ENCODE data around the gene PPDPF. TPM values are rescaled to one million over a fixed set of nuclear protein-coding genes. Genes with fewer than 3 reads are reported as not detected.

The PPDPF gene
- total and polyA plus RNA-seq, 12 donors, result 186 to 433 (median 270) TPM

DNA sequence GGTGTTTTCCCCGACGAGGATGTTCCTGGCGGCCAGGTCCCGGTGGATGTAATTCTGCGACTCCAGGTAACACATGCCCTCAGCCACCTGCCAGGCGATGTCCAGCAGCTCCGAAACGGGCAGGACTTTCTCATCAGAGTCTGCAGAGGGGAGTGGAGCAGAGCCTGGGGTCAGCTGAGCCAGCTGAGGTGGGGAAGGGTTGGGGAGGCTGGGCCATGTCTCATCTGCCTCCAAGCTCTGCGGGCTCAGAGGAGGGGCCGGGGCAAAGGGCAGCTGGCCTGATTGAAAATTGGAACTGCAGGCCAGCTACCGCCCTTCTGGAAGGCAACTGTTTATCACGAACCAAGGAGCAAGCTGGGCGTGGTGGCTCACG is 10.2 kb downstream of the PPDPF start:
- intact Hi-C loops (cut with DNase I), result loop anchor here in 3 of 10 donors (10.0 kb wide), 1 partner anchor 334 kb away; the partner anchor contains the start of genes ABHD16B (in 3 of the 3) and TPD52L2 (in 3 of the 3)
- H3K27ac ChIP-seq, result no peak overlapping the region
- TF ChIP-seq, protein P1, sequence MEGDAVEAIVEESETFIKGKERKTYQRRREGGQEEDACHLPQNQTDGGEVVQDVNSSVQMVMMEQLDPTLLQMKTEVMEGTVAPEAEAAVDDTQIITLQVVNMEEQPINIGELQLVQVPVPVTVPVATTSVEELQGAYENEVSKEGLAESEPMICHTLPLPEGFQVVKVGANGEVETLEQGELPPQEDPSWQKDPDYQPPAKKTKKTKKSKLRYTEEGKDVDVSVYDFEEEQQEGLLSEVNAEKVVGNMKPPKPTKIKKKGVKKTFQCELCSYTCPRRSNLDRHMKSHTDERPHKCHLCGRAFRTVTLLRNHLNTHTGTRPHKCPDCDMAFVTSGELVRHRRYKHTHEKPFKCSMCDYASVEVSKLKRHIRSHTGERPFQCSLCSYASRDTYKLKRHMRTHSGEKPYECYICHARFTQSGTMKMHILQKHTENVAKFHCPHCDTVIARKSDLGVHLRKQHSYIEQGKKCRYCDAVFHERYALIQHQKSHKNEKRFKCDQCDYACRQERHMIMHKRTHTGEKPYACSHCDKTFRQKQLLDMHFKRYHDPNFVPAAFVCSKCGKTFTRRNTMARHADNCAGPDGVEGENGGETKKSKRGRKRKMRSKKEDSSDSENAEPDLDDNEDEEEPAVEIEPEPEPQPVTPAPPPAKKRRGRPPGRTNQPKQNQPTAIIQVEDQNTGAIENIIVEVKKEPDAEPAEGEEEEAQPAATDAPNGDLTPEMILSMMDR (IDR thresholded peaks at IDR 0.05), result no peak
- H3K4me3 ChIP-seq, result no peak overlapping the region
- peaks cover 0 to 24% (median 17%) of the 10 kb centered on the region in 7 donors for H3K27me3 ChIP-seq
- no peaks in the 10 kb centered on the region for H3K36me3 ChIP-seq
- no peaks in the 10 kb centered on the region for H3K9me3 ChIP-seq
- peaks cover 0 to 10% (median 0%) of the 10 kb centered on the region in 9 donors for H3K4me1 ChIP-seq
- DNase-seq (no peak), ATAC-seq (no peak)
- WGBS, 2 donors, result 71 to 75% methylated on average over 14 of the region's 14 CpGs

DNA sequence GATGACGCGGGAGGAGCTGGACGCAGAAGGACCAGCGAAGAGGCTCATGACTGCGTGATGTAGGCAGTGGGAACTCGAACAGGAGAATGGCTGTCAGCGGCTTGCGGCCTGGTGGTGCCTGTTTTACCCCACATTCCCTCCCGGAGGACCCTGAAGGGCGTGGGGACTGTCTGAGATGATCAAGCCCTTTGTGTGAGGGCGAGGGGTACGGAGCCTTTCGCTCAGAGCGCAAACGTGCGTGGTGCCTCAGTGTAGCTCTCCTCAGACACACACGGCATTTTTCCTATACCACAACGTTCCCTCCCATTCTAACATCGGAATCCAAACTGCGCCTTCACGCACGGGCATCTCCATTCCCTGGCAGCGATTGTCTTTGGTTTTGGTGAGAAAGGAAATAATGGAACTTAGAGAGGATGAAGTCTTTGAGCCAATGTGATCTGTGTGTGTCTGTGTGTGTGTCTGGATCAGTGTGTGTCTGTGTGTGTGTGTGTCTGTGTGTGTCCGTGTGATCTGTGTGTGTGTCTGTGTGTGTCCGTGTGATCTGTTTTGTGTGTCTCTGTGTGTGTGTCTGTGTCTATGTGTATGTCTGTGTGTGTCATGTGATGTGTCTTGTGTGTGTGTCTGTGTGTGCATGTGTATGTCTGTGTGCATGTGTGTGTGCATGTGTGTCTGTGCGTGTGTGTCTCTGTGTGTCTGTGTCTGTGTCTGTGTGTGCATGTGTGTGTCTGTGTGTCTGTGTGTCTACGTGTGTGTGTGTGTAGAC is 11.3 kb downstream of the PPDPF start:
- no peak for ATAC-seq
- 75 to 77% methylated on average over 27 of the region's 27 CpGs for WGBS, 2 donors

DNA sequence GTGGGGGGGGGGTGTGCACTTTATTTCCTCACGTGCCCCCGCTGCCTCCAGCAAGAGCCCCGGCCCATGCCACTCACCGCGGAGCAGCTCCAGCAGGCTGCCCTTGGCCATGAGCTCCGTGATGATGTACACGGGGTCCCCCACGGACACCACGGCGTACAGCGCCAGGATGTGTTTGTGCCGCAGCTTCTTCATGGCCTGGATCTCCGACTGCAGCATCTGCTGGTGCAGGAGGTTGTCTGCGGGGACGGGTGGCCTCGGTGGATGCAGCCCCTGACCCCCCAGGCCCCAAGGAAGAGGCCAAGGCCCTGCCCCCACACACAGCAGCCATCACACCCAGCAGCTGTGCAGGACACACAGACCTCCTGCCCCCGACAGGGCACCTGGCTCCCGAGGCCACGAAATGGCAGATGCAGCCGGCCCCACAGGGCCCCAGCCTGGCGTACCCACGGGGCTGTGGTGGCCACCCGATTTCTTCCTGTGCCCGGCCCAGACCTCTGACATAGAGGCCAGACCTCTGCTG is 11.9 kb downstream of the PPDPF start:
- DNase-seq (no peak), ATAC-seq (no peak)
- Histone ChIP-seq H3K4me3 (no peak overlapping the region), H3K27ac (no peak overlapping the region), H3K9me3 (no peaks in the 10 kb centered on the region), H3K4me1 (peaks cover 0 to 25% (median 4%) of the 10 kb centered on the region in 9 donors), H3K27me3 (peaks cover 0 to 38% (median 20%) of the 10 kb centered on the region in 7 donors), H3K36me3 (no peaks in the 10 kb centered on the region)
- WGBS, 2 donors, result 80 to 84% methylated on average over 24 of the region's 24 CpGs
- intact Hi-C loops (cut with DNase I), result loop anchor here in 3 of 10 donors (10.0 kb wide), 1 partner anchor 332 kb away; the partner anchor contains the start of genes ABHD16B (in 3 of the 3) and TPD52L2 (in 3 of the 3)
- TF ChIP-seq, protein P1 (IDR thresholded peaks at IDR 0.05), result no peak

More for the DNA sequence above, 11.3 kb downstream of the PPDPF start:
- TF ChIP-seq, protein P1 (IDR thresholded peaks at IDR 0.05), result no peak
- H3K4me1 ChIP-seq, result peaks cover 0 to 18% (median 0%) of the 10 kb centered on the region in 9 donors
- peaks cover 0 to 32% (median 19%) of the 10 kb centered on the region in 7 donors for H3K27me3 ChIP-seq
- no peaks in the 10 kb centered on the region for H3K9me3 ChIP-seq
- no peak overlapping the region for H3K27ac ChIP-seq
- H3K4me3 ChIP-seq, result no peak overlapping the region
- DNase-seq, result no peak
- no peaks in the 10 kb centered on the region for H3K36me3 ChIP-seq
- intact Hi-C loops (cut with DNase I), result loop anchor here in 3 of 10 donors (10.0 kb wide), 1 partner anchor 333 kb away; the partner anchor contains the start of genes ABHD16B (in 3 of the 3) and TPD52L2 (in 3 of the 3)

DNA sequence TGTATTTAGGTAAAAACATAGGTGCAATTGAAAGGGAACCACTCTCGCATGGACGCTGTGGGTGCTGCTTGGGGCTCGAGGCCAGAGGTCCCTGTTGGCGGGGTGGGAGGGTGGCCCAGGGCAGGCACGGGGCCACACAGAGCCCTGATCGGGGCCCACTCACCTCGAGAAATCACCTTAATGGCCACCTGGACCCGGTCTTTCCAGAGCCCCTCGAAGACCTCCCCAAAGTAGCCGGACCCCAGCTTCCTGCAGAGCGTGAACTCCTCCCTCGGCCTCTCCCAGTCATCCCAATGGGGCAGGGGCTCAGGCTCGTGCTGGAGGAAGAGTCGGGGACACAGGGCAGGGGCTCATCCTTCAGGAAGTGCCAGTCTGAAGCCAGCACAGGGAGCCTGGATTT is 12.8 kb downstream of the PPDPF start:
- peaks cover 0 to 34% (median 12%) of the 10 kb centered on the region in 9 donors for H3K4me1 ChIP-seq
- DNase-seq, result no peak
- H3K9me3 ChIP-seq, result no peaks in the 10 kb centered on the region
- intact Hi-C loops (cut with DNase I), result loop anchor here in 3 of 10 donors (10.0 kb wide), 1 partner anchor 331 kb away; the partner anchor contains the start of genes ABHD16B (in 3 of the 3) and TPD52L2 (in 3 of the 3)
- no peak overlapping the region for H3K27ac ChIP-seq
- no peaks in the 10 kb centered on the region for H3K36me3 ChIP-seq
- H3K27me3 ChIP-seq, result peaks cover 0 to 38% (median 20%) of the 10 kb centered on the region in 7 donors
- WGBS, 2 donors, result 72 to 79% methylated on average over 14 of the region's 14 CpGs
- no peak overlapping the region for H3K4me3 ChIP-seq
- TF ChIP-seq, protein P1 (IDR thresholded peaks at IDR 0.05), result no peak
- no peak for ATAC-seq

All from heart right ventricle (tissue), 16 donors.